ENCODE data around the gene PLAAT2. TPM values are rescaled to one million over a fixed set of nuclear protein-coding genes. Genes with fewer than 3 reads are reported as not detected.

PLAAT2 gene
- polyA plus RNA-seq, 3 donors = not detected

DNA sequence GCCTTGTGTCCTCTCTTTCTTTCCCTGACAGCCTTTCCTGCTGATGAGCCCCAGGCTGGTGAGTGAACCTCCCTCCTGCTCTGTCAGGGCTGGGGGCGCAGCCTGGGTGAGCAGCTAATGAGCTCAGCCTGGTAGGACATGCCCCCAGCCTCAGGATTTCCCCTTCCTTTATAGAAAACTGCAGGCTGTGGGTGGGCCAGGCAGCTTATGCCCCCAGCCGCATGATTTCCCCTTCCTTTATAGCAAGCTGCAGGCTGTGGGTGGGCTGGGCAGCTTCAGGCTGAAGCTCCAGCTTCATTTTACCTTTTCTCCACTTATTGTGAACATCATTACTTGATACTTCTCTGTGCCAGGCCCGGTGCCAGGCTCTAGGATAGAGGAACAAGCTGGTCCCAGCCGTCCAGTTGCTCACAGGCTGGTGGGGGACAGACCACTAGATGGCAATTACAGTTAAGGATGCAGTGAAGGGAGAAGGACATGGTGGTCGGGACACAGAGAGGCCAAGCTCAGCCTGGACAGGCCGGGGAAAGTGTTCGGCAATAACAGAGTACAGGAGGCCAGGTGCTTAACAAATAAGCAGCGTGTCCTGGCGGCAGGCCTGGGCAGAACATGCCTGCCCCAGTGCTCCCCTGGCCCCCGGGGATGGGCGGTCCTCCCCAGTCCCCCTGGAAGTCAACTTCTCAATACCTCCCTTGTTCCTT, 52.0 kb downstream of the PLAAT2 start:
- H3K36me3 Mint-ChIP-seq = peaks cover 42 to 72% of the 10 kb centered on the region in 2 donors
- Histone ChIP-seq H3K4me2 (replicated peaks; ENCODE audit: extremely low read depth, low read length, poor library complexity, severe bottlenecking) (no peak overlapping the region), H4K20me1 (ENCODE audit: insufficient read depth, low read length) (no peaks in the 10 kb centered on the region), H3K9me3 (replicated peaks in 1 of 2; ENCODE audit: control insufficient read depth in 1 of 2, insufficient read depth in 1 of 2, low read length in 2 of 2) (no peaks in the 10 kb centered on the region), H2AFZ (ENCODE audit: insufficient read depth, low read depth, low read length, poor library complexity, severe bottlenecking) (no peak overlapping the region), H3K4me1 (ENCODE audit: control insufficient read depth in 1 of 2, insufficient read depth in 2 of 2, low read length in 2 of 2) (peaks cover 28 to 30% of the 10 kb centered on the region in 2 donors), H3K79me2 (ENCODE audit: insufficient read depth, low read length) (peaks cover 18% of the 10 kb centered on the region), H3K9ac (ENCODE audit: insufficient read depth, low read length, poor library complexity, severe bottlenecking) (no peak overlapping the region), H3K4me3 (replicated peaks in 1 of 3; ENCODE audit: low read depth in 2 of 3, low read length in 3 of 3) (no peak overlapping the region), H3K36me3 (replicated peaks in 1 of 2; ENCODE audit: control insufficient read depth in 1 of 2, insufficient read depth in 2 of 2, low read length in 2 of 2) (peaks cover 54 to 69% of the 10 kb centered on the region in 2 donors), H3K27me3 (ENCODE audit: control insufficient read depth in 2 of 2, insufficient read depth in 2 of 2, low read length in 2 of 2) (no peaks in the 10 kb centered on the region), H3K27ac (ENCODE audit: low read depth in 1 of 2, low read length in 2 of 2) (no peak overlapping the region)
- peaks cover 0 to 2% (median 0%) of the 10 kb centered on the region in 3 donors for H3K27me3 Mint-ChIP-seq (ENCODE audit: low read depth in 3 of 3)
- intact Hi-C loops (cut with micrococcal nuclease) = no loop called here
- H3K27ac Mint-ChIP-seq = no peak overlapping the region
- TF ChIP-seq, protein P1, sequence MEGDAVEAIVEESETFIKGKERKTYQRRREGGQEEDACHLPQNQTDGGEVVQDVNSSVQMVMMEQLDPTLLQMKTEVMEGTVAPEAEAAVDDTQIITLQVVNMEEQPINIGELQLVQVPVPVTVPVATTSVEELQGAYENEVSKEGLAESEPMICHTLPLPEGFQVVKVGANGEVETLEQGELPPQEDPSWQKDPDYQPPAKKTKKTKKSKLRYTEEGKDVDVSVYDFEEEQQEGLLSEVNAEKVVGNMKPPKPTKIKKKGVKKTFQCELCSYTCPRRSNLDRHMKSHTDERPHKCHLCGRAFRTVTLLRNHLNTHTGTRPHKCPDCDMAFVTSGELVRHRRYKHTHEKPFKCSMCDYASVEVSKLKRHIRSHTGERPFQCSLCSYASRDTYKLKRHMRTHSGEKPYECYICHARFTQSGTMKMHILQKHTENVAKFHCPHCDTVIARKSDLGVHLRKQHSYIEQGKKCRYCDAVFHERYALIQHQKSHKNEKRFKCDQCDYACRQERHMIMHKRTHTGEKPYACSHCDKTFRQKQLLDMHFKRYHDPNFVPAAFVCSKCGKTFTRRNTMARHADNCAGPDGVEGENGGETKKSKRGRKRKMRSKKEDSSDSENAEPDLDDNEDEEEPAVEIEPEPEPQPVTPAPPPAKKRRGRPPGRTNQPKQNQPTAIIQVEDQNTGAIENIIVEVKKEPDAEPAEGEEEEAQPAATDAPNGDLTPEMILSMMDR (IDR thresholded peaks at IDR 0.05) = no peak
- no peaks in the 10 kb centered on the region for H3K9me3 Mint-ChIP-seq
- H3K4me1 Mint-ChIP-seq = peaks cover 26% of the 10 kb centered on the region
- 71% methylated on average over 5 of the region's 11 CpGs for WGBS (ENCODE audit: insufficient coverage)
- H3K4me3 Mint-ChIP-seq = peak overlapping the region in 1 of 2 donors; percentile 16
- no peak for DNase-seq

DNA sequence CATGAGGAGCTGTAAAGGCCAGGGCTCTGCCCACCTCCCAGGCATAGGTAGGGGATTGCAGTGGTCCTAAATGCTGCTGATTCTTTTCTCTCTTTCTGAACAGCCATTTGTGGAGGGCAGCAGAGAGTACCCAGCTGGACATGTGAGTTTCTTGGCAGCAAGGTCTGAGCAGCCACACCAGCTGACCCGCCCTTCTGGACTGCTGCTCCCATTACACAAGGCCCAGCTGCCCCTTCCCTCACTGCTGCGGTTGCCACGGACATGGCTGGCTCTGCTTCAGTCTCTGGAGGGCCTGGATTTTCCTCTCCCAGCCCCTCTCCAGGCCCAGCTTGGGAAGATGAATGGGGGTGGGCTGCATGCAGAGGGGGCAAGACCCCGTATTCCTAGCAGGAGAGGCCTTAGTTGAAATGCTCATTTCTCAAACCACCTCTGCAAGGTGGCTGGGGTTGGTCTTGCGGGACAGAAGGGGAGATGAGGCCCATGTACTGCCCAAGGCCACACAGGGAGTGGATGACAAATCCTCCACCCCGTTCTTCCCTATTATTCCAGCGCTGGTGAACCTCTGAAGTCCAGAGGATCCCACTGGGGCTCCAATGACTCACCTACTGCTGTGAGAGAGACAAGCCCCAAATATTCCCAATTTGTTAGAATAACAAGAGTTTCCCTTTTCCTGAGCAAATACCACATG, 52.7 kb downstream of the PLAAT2 start:
- Histone ChIP-seq H3K79me2 (ENCODE audit: insufficient read depth, low read length) (peaks cover 22% of the 10 kb centered on the region), H3K9ac (ENCODE audit: insufficient read depth, low read length, poor library complexity, severe bottlenecking) (no peak overlapping the region), H3K4me3 (replicated peaks in 1 of 3; ENCODE audit: low read depth in 2 of 3, low read length in 3 of 3) (no peak overlapping the region), H3K4me2 (replicated peaks; ENCODE audit: extremely low read depth, low read length, poor library complexity, severe bottlenecking) (no peak overlapping the region), H4K20me1 (ENCODE audit: insufficient read depth, low read length) (no peaks in the 10 kb centered on the region), H2AFZ (ENCODE audit: insufficient read depth, low read depth, low read length, poor library complexity, severe bottlenecking) (no peak overlapping the region), H3K36me3 (replicated peaks in 1 of 2; ENCODE audit: control insufficient read depth in 1 of 2, insufficient read depth in 2 of 2, low read length in 2 of 2) (peaks cover 48 to 63% of the 10 kb centered on the region in 2 donors), H3K4me1 (ENCODE audit: control insufficient read depth in 1 of 2, insufficient read depth in 2 of 2, low read length in 2 of 2) (peaks cover 35 to 36% of the 10 kb centered on the region in 2 donors), H3K27ac (ENCODE audit: low read depth in 1 of 2, low read length in 2 of 2) (no peak overlapping the region), H3K27me3 (ENCODE audit: control insufficient read depth in 2 of 2, insufficient read depth in 2 of 2, low read length in 2 of 2) (no peaks in the 10 kb centered on the region), H3K9me3 (replicated peaks in 1 of 2; ENCODE audit: control insufficient read depth in 1 of 2, insufficient read depth in 1 of 2, low read length in 2 of 2) (no peaks in the 10 kb centered on the region)
- DNase-seq = no peak
- intact Hi-C loops (cut with micrococcal nuclease) = no loop called here
- WGBS (ENCODE audit: insufficient coverage) = 82% methylated on average over 2 of the region's 7 CpGs
- TF ChIP-seq, protein P1 (IDR thresholded peaks at IDR 0.05) = no peak
- no peaks in the 10 kb centered on the region for H3K9me3 Mint-ChIP-seq
- H3K27me3 Mint-ChIP-seq (ENCODE audit: low read depth in 3 of 3) = peaks cover 0 to 2% (median 0%) of the 10 kb centered on the region in 3 donors
- peaks cover 38 to 65% of the 10 kb centered on the region in 2 donors for H3K36me3 Mint-ChIP-seq
- H3K4me3 Mint-ChIP-seq = no peak overlapping the region
- peaks cover 33% of the 10 kb centered on the region for H3K4me1 Mint-ChIP-seq
- H3K27ac Mint-ChIP-seq = no peak overlapping the region

Data from CD14-positive monocyte (primary cell).